ENCODE results near the gene WFIKKN1.
"Not testable (repeated sequence)": the region's sequence is repeated elsewhere in the genome, so short reads cannot be mapped to it uniquely, and the experiment has no call there.

Gene WFIKKN1

GRCh38 chr16:595942-596735 is 34.6 kb upstream of the WFIKKN1 start:
- no peak for DNase-seq

GRCh38 chr16:596736-597060 is 34.1 kb upstream of the WFIKKN1 start:
- no peak for DNase-seq

DNA sequence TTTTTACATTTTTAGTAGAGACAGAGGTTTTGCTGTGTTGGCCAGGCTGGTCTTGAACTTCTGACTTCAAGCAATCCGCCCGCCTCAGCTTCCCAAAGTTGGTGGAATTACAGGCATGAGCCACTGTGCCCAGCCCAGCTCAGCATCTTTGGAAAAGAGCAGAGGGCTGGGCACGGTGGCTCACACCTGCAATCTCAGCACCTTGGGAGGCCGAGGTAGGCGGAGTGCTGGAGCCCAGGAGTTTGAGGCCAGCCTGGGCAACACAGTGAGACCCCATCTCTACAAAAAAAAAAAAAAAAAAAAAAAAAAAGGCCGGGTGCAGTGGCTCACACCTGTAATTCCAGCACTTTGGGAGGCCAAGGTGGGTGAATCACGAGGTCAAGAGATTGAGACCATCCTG is 33.1 kb upstream of the WFIKKN1 start:
- not testable (repeated sequence) for DNase-seq

- DNase-seq, result no peak
Measured at GRCh38 chr16:598823-599739, 31.7 kb upstream of the WFIKKN1 start.

DNA sequence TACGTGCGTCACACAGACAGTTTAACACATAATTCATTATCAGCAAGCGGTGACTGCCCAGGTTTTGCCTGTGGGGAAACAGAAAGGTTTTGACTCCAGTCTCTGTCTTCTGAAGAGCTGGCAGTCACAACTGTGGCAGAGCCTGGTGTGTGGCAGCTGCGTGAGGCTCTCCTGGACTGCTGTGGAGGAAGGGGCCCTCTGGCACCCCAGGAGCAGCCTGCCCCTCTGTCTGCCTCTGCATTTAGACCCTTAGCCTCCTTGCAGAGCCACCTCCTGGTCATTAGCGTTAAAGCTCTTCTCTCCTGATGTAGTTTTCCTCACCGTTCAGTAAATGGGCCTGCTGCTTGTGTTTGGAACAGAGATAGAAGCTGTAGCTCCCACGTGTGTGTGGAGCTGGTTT is 30.0 kb upstream of the WFIKKN1 start:
- DNase-seq, result no peak

DNA sequence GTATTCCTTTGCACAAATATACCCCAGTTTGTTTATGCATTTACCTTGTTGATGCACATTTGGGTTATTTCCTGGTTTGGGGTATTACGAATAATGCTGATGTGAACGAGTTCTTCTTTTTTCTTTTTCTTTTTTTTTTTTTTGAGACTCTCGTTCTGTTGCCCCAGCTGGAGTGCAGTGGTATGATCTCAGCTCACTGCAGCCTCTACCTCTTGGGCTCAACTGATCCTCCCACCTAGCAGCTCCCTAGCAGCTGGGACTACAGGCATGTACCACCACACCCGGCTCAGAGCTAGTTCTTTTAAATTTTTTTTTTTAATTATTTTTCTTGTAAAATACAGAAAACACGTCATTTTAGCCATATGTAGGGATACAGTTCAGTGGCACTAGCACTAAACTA is 26.9 kb upstream of the WFIKKN1 start:
- DNase-seq, result no peak

DNA sequence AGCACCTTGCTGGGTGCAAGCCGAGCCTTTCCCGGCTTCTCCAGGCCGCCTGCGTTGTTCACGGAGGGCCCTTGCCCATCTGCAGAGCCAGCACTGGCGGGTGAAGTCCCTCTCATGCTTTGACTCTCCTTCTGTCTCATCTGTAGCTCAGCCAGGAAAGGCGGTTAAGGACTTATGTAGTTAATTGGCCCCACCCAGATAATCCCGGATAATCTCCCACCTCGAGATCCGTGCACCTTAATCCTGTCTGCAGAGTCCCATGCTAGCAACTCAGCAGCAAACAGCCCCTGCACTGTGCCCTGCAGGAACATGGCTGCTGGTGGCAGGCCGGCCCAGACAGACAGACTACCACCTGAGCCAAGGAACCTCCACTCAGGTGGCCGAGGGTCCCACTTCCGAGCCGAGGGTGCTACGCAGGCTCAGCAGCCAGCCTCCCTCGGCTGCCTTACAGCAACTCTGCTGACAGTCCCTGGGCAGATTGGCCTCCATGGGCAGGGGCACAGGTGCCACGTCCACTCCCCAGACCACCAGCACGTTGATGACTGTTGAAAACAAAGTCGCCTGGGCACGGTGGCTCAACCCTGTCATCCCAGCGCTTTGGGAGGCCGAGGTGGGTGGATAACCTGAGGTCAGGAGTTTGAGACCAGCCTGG is 24.0 kb upstream of the WFIKKN1 start:
- no peak for DNase-seq

GRCh38 chr16:608019-608418 is 22.8 kb upstream of the WFIKKN1 start:
- DNase-seq, result no peak

- no peak for DNase-seq
Measured at GRCh38 chr16:609316-609715, 21.5 kb upstream of the WFIKKN1 start.

- no peak for DNase-seq
Measured at GRCh38 chr16:609984-610383, 20.8 kb upstream of the WFIKKN1 start.

GRCh38 chr16:610513-611381 is 20.0 kb upstream of the WFIKKN1 start:
- no peak for DNase-seq

- no peak for DNase-seq
Measured at GRCh38 chr16:615122-615521, 15.7 kb upstream of the WFIKKN1 start.

GRCh38 chr16:616733-617586 is 13.8 kb upstream of the WFIKKN1 start:
- DNase-seq, result no peak

- DNase-seq, result no peak
Measured at GRCh38 chr16:617855-618254, 12.9 kb upstream of the WFIKKN1 start.

- no peak for DNase-seq
Measured at GRCh38 chr16:619476-620100, 11.2 kb upstream of the WFIKKN1 start.

DNA sequence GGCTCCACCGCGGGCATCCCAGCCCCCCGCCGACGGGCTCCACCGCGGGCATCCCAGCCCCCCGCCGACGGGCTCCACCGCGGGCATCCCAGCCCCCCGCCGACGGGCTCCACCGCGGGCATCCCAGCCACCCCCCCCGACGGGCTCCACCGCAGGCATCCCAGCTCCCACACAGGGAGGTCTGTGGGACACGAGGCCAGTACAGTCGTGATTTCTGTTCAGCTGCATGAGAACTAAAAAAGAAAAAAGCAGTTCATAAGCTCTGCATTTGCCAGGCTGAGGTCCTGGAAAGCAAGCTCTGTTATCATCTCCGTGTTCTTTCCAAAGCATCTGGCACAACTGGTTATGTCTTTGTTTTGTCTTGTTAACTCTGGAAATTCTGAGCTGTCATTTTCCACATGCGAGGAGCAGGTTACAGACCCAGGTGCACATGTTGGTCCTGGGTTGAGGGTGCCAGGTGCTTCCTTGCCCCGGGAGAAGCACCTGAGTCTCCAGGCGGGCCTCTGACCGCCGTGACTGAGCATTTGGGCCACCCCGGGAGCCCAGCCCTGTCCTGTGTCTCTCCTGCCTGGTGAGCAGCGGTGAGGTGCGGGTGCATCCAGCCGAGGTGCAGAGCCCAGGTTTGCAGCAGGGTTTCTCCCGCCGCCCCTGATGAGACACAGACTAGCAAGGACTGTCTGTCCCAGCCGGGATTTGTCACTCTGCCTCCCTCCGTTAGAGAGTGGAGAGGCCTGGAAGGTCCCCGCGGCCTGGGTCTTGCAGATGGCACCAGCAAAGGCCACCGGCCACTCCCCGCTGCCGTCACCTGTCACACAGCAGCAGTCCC is 9.9 kb upstream of the WFIKKN1 start:
- DNase-seq, result no peak

GRCh38 chr16:621526-622105 is 9.2 kb upstream of the WFIKKN1 start:
- DNase-seq, result no peak

GRCh38 chr16:622920-623280 is 7.9 kb upstream of the WFIKKN1 start:
- DNase-seq, result no peak

DNA sequence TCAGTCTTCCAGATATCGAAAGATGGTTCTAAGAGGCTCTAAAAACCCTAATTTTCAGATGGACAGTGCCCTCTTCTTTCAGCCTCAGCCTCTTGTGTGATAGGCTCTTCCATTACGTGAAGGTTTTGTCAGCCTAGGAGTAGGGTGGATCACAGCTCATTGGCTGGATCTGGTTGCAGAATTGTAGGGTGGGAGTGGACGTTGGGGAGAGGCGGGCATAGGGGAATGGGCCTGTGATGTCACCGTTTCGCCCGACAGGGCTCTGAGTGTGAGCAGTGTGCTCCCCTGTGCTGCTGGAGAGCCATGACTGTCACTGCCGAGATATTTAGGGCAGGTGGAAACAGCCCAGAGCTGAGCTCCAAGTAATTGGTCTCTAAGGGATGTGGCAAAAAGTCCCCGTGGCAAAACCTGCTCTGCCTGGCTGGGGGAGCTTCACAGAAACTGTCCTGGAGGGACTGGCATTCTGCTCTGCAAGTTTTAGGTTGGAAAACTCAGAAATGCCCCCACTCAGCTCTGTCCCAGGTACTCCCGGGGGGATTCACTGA is 6.2 kb upstream of the WFIKKN1 start:
- DNase-seq, result no peak

Measured in SW 1271 (cell line).